ENCODE results near the gene LSM11.

Gene LSM11

GRCh38 chr5:157735991-157736390, 7.5 kb upstream of the LSM11 start:
- DNase-seq, result no peak

GRCh38 chr5:157739388-157740228, 3.9 kb upstream of the LSM11 start:
- no peak for DNase-seq

- DNase-seq, result no peak
Measured at GRCh38 chr5:157740229-157740610, 3.3 kb upstream of the LSM11 start.

GRCh38 chr5:157741131-157741530, 2.4 kb upstream of the LSM11 start:
- no peak for DNase-seq

GRCh38 chr5:157744051-157745011, 819 bp downstream of the LSM11 start:
- DNase-seq, result no peak

GRCh38 chr5:157745041-157745456, 1.5 kb downstream of the LSM11 start:
- no peak for DNase-seq

- DNase-seq, result no peak
Measured at GRCh38 chr5:157747173-157747740, 3.7 kb downstream of the LSM11 start.

- no peak for DNase-seq
Measured at GRCh38 chr5:157747766-157748700, 4.5 kb downstream of the LSM11 start.

GRCh38 chr5:157748760-157749461, 5.4 kb downstream of the LSM11 start:
- DNase-seq, result no peak

- DNase-seq, result no peak
Measured at GRCh38 chr5:157749462-157749799, 5.9 kb downstream of the LSM11 start.

- DNase-seq, result no peak
Measured at GRCh38 chr5:157750320-157750719, 6.8 kb downstream of the LSM11 start.

- DNase-seq, result no peak
Measured at GRCh38 chr5:157756122-157756521, 12.6 kb downstream of the LSM11 start.

- DNase-seq, result no peak
Measured at GRCh38 chr5:157758706-157759105, 15.2 kb downstream of the LSM11 start.

- DNase-seq, result peak; percentile 62
Measured at GRCh38 chr5:157761690-157762621, 18.4 kb downstream of the LSM11 start.

GRCh38 chr5:157764531-157764930, 21.0 kb downstream of the LSM11 start:
- no peak for DNase-seq

- DNase-seq, result no peak
Measured at GRCh38 chr5:157766442-157766841, 22.9 kb downstream of the LSM11 start.

GRCh38 chr5:157766902-157767301, 23.4 kb downstream of the LSM11 start:
- no peak for DNase-seq

GRCh38 chr5:157767689-157768088, 24.2 kb downstream of the LSM11 start:
- DNase-seq, result no peak

- no peak for DNase-seq
Measured at GRCh38 chr5:157770665-157771064, 27.2 kb downstream of the LSM11 start.

GRCh38 chr5:157772127-157772526, 28.6 kb downstream of the LSM11 start:
- no peak for DNase-seq

Measured in NCI-H1694 (cell line).